GM23338 (cell line): Measurements from ENCODE around the gene MIEN1. TPM values are rescaled to one million over a fixed set of nuclear protein-coding genes. Genes with fewer than 3 reads are reported as not detected.
A peak's percentile ranks its signal among the peaks of the same experiment; 100 is the strongest.

Source experiments
- ATAC-seq: fragments of 200-7000 bp; cut with Tn5 transposase; 3 replicates; pipeline ENCODE4 v1.9.1; 2020
- DNase-seq: peaks from one replicate; pipeline ENCODE4 v3.0.0-alpha.2; 2015; ENCODE audit warnings: low spot score
- H2AFZ ChIP-seq: fragments of 200-600 bp; sonication (generic); 2 replicates; pipeline ENCODE4 v1.8.0; 2016; ENCODE audit warnings: antibody characterized with exemption, mild to moderate bottlenecking, moderate library complexity
- H3F3A ChIP-seq: fragments of 200-600 bp; sonication (generic); replicated peaks from 2 replicates; pipeline ENCODE4 v1.8.0; 2017; ENCODE audit warnings: antibody characterized with exemption, mixed run types, low read depth
- H3K27ac ChIP-seq: fragments of 200-600 bp; sonication (generic); 2 replicates; pipeline ENCODE4 v1.6.1; 2016; ENCODE audit warnings: low read depth
- H3K27me3 ChIP-seq: fragments of 200-600 bp; sonication (generic); 2 replicates; pipeline ENCODE4 v1.8.0; 2016; ENCODE audit warnings: mild to moderate bottlenecking, mixed run types, moderate library complexity; ENCODE audit not compliant: insufficient read depth
- H3K36me3 ChIP-seq: fragments of 200-600 bp; sonication (generic); 2 replicates; pipeline ENCODE4 v1.8.0; 2016; ENCODE audit warnings: mild to moderate bottlenecking; ENCODE audit not compliant: insufficient read depth
- H3K4me1 ChIP-seq: fragments of 200-600 bp; sonication (generic); 2 replicates; pipeline ENCODE4 v1.8.0; 2016; ENCODE audit warnings: mild to moderate bottlenecking, moderate library complexity; ENCODE audit not compliant: insufficient read depth
- H3K4me2 ChIP-seq: fragments of 200-600 bp; sonication (generic); 2 replicates; pipeline ENCODE4 v1.7.1; 2017; ENCODE audit warnings: mixed run types
- H3K4me3 ChIP-seq: fragments of 200-600 bp; sonication (generic); 2 replicates; pipeline ENCODE4 v1.6.1; 2016; ENCODE audit warnings: mixed run types
- H3K79me2 ChIP-seq: fragments of 200-600 bp; sonication (generic); replicated peaks from 2 replicates; pipeline ENCODE4 v1.8.0; 2017; ENCODE audit warnings: mild to moderate bottlenecking; ENCODE audit not compliant: insufficient read depth
- H3K9me2 ChIP-seq: fragments of 200-600 bp; sonication (generic); 2 replicates; pipeline ENCODE4 v1.8.0; 2017; ENCODE audit not compliant: insufficient read depth
- H4K20me1 ChIP-seq: fragments of 200-600 bp; sonication (generic); replicated peaks from 2 replicates; pipeline ENCODE4 v1.8.0; 2017; ENCODE audit warnings: mild to moderate bottlenecking; ENCODE audit not compliant: insufficient read depth
- H3K27ac Mint-ChIP-seq: 2 replicates; pipeline ENCODE4 v1.8.0; 2020; ENCODE audit warnings: inconsistent platforms, mild to moderate bottlenecking, moderate library complexity, mixed read lengths
- H3K27me3 Mint-ChIP-seq: 3 replicates; pipeline ENCODE4 v1.8.0; 2022; ENCODE audit warnings: low read depth, mild to moderate bottlenecking, moderate library complexity, mixed read lengths, inconsistent platforms; ENCODE audit not compliant: insufficient read depth, poor library complexity
- H3K36me3 Mint-ChIP-seq: 3 replicates; pipeline ENCODE4 v1.8.0; 2021; ENCODE audit warnings: low read depth, mild to moderate bottlenecking, inconsistent platforms, moderate library complexity, mixed read lengths
- H3K4me1 Mint-ChIP-seq: 3 replicates; pipeline ENCODE4 v1.8.0; 2020; ENCODE audit warnings: mild to moderate bottlenecking, inconsistent platforms, mixed read lengths
- H3K4me3 Mint-ChIP-seq: 3 replicates; pipeline ENCODE4 v1.8.0; 2021; ENCODE audit warnings: moderate library complexity, mild to moderate bottlenecking, inconsistent platforms, mixed read lengths
- H3K9me3 Mint-ChIP-seq: 3 replicates; pipeline ENCODE4 v1.8.0; 2020; ENCODE audit warnings: moderate library complexity, mild to moderate bottlenecking, inconsistent platforms, mixed read lengths
- EZH2 ChIP-seq: fragments of 200-600 bp; sonication (generic); IDR thresholded peaks from one replicate; pipeline ENCODE4 v1.8.0; 2017; ENCODE audit warnings: antibody characterized with exemption, mild to moderate bottlenecking, low read depth; ENCODE audit not compliant: unreplicated experiment
- EZH2phosphoT487 ChIP-seq: fragments of 200-600 bp; sonication (generic); IDR thresholded peaks from one replicate; pipeline ENCODE4 v1.8.1; 2018; ENCODE audit warnings: antibody characterized with exemption; ENCODE audit not compliant: unreplicated experiment
- NANOG ChIP-seq: IDR thresholded peaks from 2 replicates; pipeline ENCODE4 v1.6.1; 2016; ENCODE audit warnings: antibody characterized with exemption, borderline replicate concordance
- POLR2AphosphoS5 ChIP-seq: IDR thresholded peaks from 2 replicates; pipeline ENCODE4 v1.6.1; 2016; ENCODE audit warnings: antibody characterized with exemption, low read depth
- STAT1 ChIP-seq: IDR thresholded peaks from one replicate; pipeline ENCODE4 v1.6.1; 2016; ENCODE audit warnings: antibody characterized with exemption; ENCODE audit not compliant: unreplicated experiment
- ZNF114 ChIP-seq: fragments of 250-450 bp; sonication (Bioruptor Pico); IDR thresholded peaks from 2 replicates; pipeline ENCODE4 v1.5.0; 2020; ENCODE audit warnings: mild to moderate bottlenecking, moderate library complexity
- polyA plus RNA-seq: library from polyadenylated mRNA; unstranded; fragments of >200 nt; fragmentation: Nextera tagmentation; extraction: Ambion mirVana; gene quantifications from 2 replicates; pipeline ENCODE4 v1.2.1, GENCODE V29; 2016
- total RNA-seq: library from RNA; depleted of rRNA; stranded (reverse); fragments of >200 nt; shearing (Covaris generic); gene quantifications from 2 replicates; pipeline ENCODE4 v1.2.3, GENCODE V29; 2014
- TF ChIP-seq, protein P1 (sequence below), 2 experiments: fragments of 200-600 bp in 1 of 2; sonication (generic) in 1 of 2; conservative IDR thresholded peaks; 2 replicates each; pipeline versions ENCODE4 v1.5.1 to v1.6.1; 2016 to 2017; ENCODE audit warnings: antibody characterized with exemption in 2 of 2, low read depth in 2 of 2, mild to moderate bottlenecking in 2 of 2, moderate library complexity in 1 of 2
- TF ChIP-seq, protein P2 (sequence below): fragments of 250-450 bp; sonication (Bioruptor Pico); IDR thresholded peaks from 2 replicates; pipeline ENCODE4 v1.5.0; 2020; ENCODE audit warnings: mild to moderate bottlenecking, moderate library complexity

MIEN1 gene
- total and polyA plus RNA-seq, 2 experiments from 2014 or later: 37.1 to 91.8 TPM

DNA sequence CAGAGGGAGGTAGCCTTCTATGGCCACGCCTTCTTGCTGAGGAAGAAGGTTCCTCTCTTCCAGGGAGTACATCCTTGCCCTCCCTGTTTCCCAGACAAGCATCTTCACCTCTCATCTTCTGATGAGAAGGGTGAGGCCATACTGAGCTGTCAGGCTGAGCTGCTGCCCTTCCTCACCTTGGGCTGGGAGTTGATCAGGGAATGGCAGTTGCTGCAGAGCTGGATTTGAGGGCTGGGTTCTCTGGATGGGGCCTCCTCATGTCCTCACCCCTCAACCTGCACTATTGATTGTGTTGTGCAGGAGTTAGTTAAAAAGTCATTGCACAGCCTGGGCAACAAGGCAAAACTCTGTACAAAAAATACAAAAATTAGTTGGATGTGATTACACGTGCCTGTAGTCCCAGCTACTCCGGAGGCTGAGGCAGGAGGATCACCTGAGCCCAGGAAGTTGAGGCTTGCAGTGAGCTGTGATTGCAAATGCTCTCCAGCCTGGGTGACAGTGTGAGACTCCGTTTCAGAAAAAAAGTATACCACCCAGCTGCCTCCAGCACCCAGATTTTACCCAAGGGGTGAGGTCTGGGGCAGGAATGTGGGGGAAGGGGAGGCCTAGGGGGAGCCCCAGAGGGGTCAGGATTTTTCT is 28.4 kb downstream of the MIEN1 start:
- H3K79me2 ChIP-seq: peaks cover 93% of the 10 kb centered on the region
- H3K4me1 ChIP-seq: peaks cover 66% of the 10 kb centered on the region

DNA sequence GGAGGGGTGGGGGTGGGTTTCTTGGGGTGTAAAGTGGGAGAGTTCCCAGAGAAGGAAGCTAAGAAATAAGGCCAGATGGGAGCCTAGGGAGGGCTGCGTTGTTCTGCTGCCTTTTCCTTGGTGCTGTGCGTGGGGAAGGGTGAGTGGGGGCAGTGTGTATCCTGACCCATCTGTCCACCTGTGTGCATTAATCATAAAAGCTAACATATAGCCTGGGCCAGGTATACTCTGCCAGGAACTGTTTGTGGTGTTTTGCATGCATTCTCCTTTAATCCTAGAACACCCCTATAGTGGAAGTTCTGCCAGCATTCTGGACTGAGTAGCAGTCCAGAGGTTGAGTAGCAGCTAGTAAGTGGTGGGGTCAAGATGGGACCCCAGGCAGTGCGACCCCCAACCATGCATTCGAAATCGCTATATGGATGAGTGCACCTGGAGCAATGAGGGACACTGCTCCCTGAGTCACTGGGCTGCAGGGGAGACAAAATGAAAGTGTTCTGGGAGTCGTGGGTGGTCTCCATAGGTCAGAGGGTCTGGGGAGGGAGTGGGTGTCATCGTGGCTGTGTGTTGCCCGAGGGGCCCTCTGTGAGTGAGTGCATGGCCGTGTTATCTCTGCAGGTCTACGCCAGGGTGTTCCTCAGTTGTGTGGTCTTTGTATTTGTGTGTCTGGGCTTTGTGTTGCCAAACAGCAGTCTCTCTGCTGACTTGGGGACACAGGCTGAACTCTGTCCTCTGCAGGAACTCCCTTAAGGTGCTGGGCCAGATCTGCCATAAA is 29.1 kb downstream of the MIEN1 start:
- 0 out of 2 replicates have a peak overlapping the region, but pooled peaks have one; percentile 56 for H3K27ac ChIP-seq
- no peak overlapping the region for H2AFZ ChIP-seq
- H3K4me3 Mint-ChIP-seq: peak overlapping the region; percentile 97
- peaks cover 26% of the 10 kb centered on the region for H4K20me1 ChIP-seq
- peaks cover 3% of the 10 kb centered on the region; the same call in 1 of the 2 replicates for H3F3A ChIP-seq
- H3K4me1 Mint-ChIP-seq: peaks cover 71% of the 10 kb centered on the region
- H3K4me1 ChIP-seq: peaks cover 73% of the 10 kb centered on the region
- peak overlapping the region; percentile 97 for H3K4me3 ChIP-seq
- H3K79me2 ChIP-seq: peaks cover 87% of the 10 kb centered on the region
- DNase-seq: peak; percentile 56
- H3K27me3 Mint-ChIP-seq: peaks cover 7% of the 10 kb centered on the region
- H3K4me2 ChIP-seq: peak overlapping the region; percentile 75
- no peaks in the 10 kb centered on the region for H3K9me3 Mint-ChIP-seq
- peaks cover 22% of the 10 kb centered on the region for H3K36me3 Mint-ChIP-seq
- no peaks in the 10 kb centered on the region for H3K36me3 ChIP-seq
- peak overlapping the region; percentile 61 for H3K27ac Mint-ChIP-seq
- no peak for ATAC-seq
- no peaks in the 10 kb centered on the region for H3K27me3 ChIP-seq
- no peaks in the 10 kb centered on the region for H3K9me2 ChIP-seq
- TF ChIP-seq NANOG (no peak), EZH2phosphoT487 (no peak), STAT1 (no peak), ZNF114 (CRISPR knock-in tag) (no peak)
- TF ChIP-seq, protein P1, sequence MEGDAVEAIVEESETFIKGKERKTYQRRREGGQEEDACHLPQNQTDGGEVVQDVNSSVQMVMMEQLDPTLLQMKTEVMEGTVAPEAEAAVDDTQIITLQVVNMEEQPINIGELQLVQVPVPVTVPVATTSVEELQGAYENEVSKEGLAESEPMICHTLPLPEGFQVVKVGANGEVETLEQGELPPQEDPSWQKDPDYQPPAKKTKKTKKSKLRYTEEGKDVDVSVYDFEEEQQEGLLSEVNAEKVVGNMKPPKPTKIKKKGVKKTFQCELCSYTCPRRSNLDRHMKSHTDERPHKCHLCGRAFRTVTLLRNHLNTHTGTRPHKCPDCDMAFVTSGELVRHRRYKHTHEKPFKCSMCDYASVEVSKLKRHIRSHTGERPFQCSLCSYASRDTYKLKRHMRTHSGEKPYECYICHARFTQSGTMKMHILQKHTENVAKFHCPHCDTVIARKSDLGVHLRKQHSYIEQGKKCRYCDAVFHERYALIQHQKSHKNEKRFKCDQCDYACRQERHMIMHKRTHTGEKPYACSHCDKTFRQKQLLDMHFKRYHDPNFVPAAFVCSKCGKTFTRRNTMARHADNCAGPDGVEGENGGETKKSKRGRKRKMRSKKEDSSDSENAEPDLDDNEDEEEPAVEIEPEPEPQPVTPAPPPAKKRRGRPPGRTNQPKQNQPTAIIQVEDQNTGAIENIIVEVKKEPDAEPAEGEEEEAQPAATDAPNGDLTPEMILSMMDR (conservative IDR thresholded peaks at IDR 0.05; ENCODE audit: low read depth in 2 of 2): no peak
- TF ChIP-seq, protein P2, sequence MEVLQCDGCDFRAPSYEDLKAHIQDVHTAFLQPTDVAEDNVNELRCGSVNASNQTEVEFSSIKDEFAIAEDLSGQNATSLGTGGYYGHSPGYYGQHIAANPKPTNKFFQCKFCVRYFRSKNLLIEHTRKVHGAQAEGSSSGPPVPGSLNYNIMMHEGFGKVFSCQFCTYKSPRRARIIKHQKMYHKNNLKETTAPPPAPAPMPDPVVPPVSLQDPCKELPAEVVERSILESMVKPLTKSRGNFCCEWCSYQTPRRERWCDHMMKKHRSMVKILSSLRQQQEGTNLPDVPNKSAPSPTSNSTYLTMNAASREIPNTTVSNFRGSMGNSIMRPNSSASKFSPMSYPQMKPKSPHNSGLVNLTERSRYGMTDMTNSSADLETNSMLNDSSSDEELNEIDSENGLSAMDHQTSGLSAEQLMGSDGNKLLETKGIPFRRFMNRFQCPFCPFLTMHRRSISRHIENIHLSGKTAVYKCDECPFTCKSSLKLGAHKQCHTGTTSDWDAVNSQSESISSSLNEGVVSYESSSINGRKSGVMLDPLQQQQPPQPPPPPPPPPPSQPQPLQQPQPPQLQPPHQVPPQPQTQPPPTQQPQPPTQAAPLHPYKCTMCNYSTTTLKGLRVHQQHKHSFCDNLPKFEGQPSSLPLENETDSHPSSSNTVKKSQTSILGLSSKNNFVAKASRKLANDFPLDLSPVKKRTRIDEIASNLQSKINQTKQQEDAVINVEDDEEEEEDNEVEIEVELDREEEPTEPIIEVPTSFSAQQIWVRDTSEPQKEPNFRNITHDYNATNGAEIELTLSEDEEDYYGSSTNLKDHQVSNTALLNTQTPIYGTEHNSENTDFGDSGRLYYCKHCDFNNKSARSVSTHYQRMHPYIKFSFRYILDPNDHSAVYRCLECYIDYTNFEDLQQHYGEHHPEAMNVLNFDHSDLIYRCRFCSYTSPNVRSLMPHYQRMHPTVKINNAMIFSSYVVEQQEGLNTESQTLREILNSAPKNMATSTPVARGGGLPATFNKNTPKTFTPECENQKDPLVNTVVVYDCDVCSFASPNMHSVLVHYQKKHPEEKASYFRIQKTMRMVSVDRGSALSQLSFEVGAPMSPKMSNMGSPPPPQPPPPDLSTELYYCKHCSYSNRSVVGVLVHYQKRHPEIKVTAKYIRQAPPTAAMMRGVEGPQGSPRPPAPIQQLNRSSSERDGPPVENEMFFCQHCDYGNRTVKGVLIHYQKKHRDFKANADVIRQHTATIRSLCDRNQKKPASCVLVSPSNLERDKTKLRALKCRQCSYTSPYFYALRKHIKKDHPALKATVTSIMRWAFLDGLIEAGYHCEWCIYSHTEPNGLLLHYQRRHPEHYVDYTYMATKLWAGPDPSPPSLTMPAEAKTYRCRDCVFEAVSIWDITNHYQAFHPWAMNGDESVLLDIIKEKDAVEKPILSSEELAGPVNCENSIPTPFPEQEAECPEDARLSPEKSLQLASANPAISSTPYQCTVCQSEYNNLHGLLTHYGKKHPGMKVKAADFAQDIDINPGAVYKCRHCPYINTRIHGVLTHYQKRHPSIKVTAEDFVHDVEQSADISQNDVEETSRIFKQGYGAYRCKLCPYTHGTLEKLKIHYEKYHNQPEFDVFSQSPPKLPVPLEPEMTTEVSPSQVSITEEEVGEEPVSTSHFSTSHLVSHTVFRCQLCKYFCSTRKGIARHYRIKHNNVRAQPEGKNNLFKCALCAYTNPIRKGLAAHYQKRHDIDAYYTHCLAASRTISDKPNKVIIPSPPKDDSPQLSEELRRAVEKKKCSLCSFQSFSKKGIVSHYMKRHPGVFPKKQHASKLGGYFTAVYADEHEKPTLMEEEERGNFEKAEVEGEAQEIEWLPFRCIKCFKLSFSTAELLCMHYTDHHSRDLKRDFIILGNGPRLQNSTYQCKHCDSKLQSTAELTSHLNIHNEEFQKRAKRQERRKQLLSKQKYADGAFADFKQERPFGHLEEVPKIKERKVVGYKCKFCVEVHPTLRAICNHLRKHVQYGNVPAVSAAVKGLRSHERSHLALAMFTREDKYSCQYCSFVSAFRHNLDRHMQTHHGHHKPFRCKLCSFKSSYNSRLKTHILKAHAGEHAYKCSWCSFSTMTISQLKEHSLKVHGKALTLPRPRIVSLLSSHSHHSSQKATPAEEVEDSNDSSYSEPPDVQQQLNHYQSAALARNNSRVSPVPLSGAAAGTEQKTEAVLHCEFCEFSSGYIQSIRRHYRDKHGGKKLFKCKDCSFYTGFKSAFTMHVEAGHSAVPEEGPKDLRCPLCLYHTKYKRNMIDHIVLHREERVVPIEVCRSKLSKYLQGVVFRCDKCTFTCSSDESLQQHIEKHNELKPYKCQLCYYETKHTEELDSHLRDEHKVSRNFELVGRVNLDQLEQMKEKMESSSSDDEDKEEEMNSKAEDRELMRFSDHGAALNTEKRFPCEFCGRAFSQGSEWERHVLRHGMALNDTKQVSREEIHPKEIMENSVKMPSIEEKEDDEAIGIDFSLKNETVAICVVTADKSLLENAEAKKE (CRISPR knock-in tag): no peak

More for the DNA sequence above, 28.4 kb downstream of the MIEN1 start:
- Histone ChIP-seq H2AFZ (no peak overlapping the region), H3K27me3 (no peaks in the 10 kb centered on the region), H3K4me2 (peak overlapping the region; percentile 75), H3F3A (peaks cover 3% of the 10 kb centered on the region; the same call in 1 of the 2 replicates), H3K9me2 (no peaks in the 10 kb centered on the region), H3K27ac (0 out of 2 replicates have a peak overlapping the region, but pooled peaks have one; percentile 56), H3K4me3 (peak overlapping the region; percentile 97), H3K36me3 (no peaks in the 10 kb centered on the region), H4K20me1 (peaks cover 27% of the 10 kb centered on the region)
- peaks cover 7% of the 10 kb centered on the region for H3K27me3 Mint-ChIP-seq
- H3K4me3 Mint-ChIP-seq: peak overlapping the region; percentile 97
- H3K36me3 Mint-ChIP-seq: peaks cover 25% of the 10 kb centered on the region
- peaks cover 64% of the 10 kb centered on the region for H3K4me1 Mint-ChIP-seq
- TF ChIP-seq, protein P1 (conservative IDR thresholded peaks at IDR 0.05; ENCODE audit: low read depth in 2 of 2): no peak
- no peak for TF ChIP-seq POLR2AphosphoS5
- TF ChIP-seq EZH2: no peak
- TF ChIP-seq EZH2phosphoT487: no peak
- ATAC-seq (no peak), DNase-seq (no peak)
- peak overlapping the region; percentile 61 for H3K27ac Mint-ChIP-seq
- H3K9me3 Mint-ChIP-seq: no peaks in the 10 kb centered on the region
